ENCODE results near the gene RNF121.

RNF121 gene

GRCh38 chr11:72042064-72042745, 113.4 kb downstream of the RNF121 start:
- TF ChIP-seq, protein P1, sequence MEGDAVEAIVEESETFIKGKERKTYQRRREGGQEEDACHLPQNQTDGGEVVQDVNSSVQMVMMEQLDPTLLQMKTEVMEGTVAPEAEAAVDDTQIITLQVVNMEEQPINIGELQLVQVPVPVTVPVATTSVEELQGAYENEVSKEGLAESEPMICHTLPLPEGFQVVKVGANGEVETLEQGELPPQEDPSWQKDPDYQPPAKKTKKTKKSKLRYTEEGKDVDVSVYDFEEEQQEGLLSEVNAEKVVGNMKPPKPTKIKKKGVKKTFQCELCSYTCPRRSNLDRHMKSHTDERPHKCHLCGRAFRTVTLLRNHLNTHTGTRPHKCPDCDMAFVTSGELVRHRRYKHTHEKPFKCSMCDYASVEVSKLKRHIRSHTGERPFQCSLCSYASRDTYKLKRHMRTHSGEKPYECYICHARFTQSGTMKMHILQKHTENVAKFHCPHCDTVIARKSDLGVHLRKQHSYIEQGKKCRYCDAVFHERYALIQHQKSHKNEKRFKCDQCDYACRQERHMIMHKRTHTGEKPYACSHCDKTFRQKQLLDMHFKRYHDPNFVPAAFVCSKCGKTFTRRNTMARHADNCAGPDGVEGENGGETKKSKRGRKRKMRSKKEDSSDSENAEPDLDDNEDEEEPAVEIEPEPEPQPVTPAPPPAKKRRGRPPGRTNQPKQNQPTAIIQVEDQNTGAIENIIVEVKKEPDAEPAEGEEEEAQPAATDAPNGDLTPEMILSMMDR (conservative IDR thresholded peaks at IDR 0.05; ENCODE audit: low read depth), result no peak
- peak overlapping the region; percentile 100 for H3K27ac ChIP-seq
- DNase-seq (ENCODE audit: low spot score), result no peak
- ChIA-PET POLR2A (ENCODE audit: low non-redundant PET) (no interaction called here), CTCF (no interaction called here)

DNA sequence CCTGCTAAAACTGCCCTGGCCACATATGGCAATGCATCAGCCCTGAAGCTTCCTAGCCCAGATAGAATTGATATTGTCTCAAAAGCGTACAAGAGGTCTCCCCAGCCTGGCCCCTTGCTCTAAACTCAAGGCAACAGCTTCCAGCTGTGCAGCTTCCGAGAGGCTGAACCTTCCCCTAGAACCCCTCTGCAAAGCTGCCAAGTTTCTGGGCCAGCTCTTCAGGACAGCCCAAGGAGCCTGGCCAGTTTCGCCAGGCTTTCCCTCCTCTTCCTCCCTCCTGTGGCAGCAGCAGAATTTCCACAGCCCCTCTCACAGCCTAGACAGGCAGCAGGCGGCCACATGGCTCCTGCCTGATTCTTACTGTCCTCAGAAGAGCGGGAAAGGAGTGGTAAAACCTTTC, 117.0 kb downstream of the RNF121 start:
- DNase-seq (ENCODE audit: low spot score), result no peak
- TF ChIP-seq, protein P1 (conservative IDR thresholded peaks at IDR 0.05; ENCODE audit: low read depth), result no peak
- POLR2A ChIA-PET (ENCODE audit: low non-redundant PET), result no interaction called here
- CTCF ChIA-PET, result interaction anchor here (0.7 kb wide), 1 partner anchor 45 kb away, joined by 4 read pairs; no protein-coding TSS in a partner anchor
- peak overlapping the region; percentile 33 for H3K27ac ChIP-seq

All from RWPE1 (cell line).